HepG2 (cell line): ENCODE data around the gene HNRNPH2.

Experiments used
- EP300 ChIP-seq, 3 experiments: sonication (generic) in 1 of 3; formaldehyde crosslinking in 1 of 3; IDR thresholded peaks; 2 replicates each; pipeline versions ENCODE4 v1.5.1 to v1.6.1; 2011 to 2020; ENCODE audit warnings: low read depth in 2 of 3, low read length in 2 of 3, borderline replicate concordance in 1 of 3, improper control_type of control experiment in 1 of 3, mild to moderate bottlenecking in 1 of 3, missing genetic modification reagents in 1 of 3, moderate library complexity in 1 of 3
- THAP11 ChIP-seq: IDR thresholded peaks from 2 replicates; pipeline ENCODE4 v1.6.1; 2016; ENCODE audit warnings: missing biosample characterization, missing genetic modification reagents
- TIGD3 ChIP-seq: sonication (generic); formaldehyde crosslinking; IDR thresholded peaks from 2 replicates; pipeline ENCODE4 v1.5.1; 2020; ENCODE audit warnings: mild to moderate bottlenecking, missing genetic modification reagents, borderline replicate concordance

GRCh38 chrX:101449279-101449678 lies 41.3 kb downstream of the HNRNPH2 start:
- TF ChIP-seq TIGD3 (CRISPR knock-in tag) (no peak), EP300 (IDR thresholded peaks at IDR 0.05; ENCODE audit: low read depth in 2 of 2, low read length in 2 of 2) (no peak), EP300 (CRISPR knock-in tag; IDR thresholded peaks at IDR 0.05; ENCODE audit: borderline replicate concordance) (no peak), THAP11 (CRISPR knock-in tag) (no peak)
